Peyer's patch (tissue), 4 donors: ENCODE measurements around the gene AHSA1.

Experiments
- CTCF ChIP-seq, 6 experiments: fragments of 450-650 bp in 4 of 6; fragments of 200-600 bp in 2 of 6; sonication (generic) in 1 of 6; IDR thresholded peaks; one replicate each; pipeline ENCODE4 v1.5.1; 2017 to 2019; ENCODE audit warnings: antibody characterized with exemption in 6 of 6, mild to moderate bottlenecking in 3 of 6, moderate library complexity in 1 of 6
- POLR2A ChIP-seq, 2 donors: fragments of 450-650 bp; IDR thresholded peaks; one replicate each; pipeline ENCODE4 v1.5.1; 2017; ENCODE audit warnings: antibody characterized with exemption in 2 of 2, mild to moderate bottlenecking in 2 of 2, moderate library complexity in 2 of 2

GRCh38 chr14:77502109-77502782, 44.4 kb downstream of the AHSA1 start:
- TF ChIP-seq CTCF (IDR thresholded peaks at IDR 0.05) (no peak), POLR2A (IDR thresholded peaks at IDR 0.05) (no peak)
